SHP77 treated with DMSO at 0.1 percent for 48 hours (cell line): ENCODE measurements around the gene WDR62.

Experiments
- DNase-seq: peaks from one replicate; lab custom pipeline; 2025; lab: John Stamatoyannopoulos, UW

The WDR62 gene

GRCh38 chr19:36079389-36079945, 24.8 kb downstream of the WDR62 start:
- DNase-seq: no peak

DNA sequence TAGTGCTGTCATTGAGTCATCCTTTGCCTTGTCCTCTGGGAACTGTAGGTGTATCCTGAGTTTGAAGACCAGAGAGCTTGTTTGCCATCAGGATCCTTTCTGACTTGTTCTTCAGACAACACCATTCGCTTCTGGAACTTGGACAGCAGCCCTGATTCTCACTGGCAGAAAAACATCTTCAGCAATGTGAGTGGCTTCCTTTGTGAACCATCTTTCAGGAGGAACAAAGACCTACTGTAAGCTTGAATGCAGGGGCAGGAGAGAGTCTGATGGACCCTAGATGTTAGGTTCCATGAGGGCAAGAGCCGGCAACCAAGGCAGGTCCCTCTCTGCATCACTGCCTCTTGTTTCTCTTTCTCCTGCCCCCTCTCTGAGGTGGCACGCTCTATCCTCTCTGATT, 26.7 kb downstream of the WDR62 start:
- DNase-seq: no peak

DNA sequence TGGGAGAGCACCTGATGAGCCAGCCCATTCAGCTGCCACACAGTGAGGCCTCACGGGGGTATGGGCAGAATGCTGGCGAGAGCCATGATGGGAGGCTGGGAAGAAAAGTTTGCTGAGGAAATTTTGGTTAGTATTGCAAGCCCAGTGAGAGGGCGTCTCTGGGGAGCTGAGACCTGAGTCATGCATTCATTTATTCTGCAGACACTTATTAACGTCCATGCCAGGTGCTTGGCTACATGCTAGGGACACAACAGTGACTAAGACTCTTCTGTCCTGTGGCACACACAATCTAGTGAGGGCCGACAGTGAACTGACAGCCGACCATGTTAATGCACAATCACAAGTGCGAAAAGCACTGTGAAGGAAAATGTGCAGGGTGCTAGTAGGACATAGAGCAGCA, 27.2 kb downstream of the WDR62 start:
- DNase-seq: no peak

- DNase-seq: no peak
Measured at GRCh38 chr19:36082916-36083315, 28.2 kb downstream of the WDR62 start.

GRCh38 chr19:36084231-36085009, 29.7 kb downstream of the WDR62 start:
- DNase-seq: no peak

DNA sequence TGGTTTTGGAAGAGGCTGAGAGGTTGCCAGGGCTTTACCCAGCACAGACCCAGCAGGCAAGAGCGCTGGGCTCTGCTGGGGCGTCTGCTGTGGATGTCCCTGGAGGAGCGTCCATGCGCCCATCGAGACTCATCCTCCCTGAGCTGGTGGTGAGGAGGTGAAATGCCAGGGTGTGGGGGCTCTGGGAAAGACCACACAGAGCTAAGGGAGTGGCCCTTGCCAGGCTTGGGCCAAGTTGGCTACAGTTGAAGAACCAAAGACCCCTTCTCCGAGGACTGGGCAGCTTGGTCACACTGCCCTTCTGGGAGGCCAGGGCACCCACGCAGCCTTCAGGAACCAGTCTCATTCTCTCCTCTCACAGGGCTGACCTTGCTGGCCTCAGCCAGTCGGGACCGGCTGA, 31.6 kb downstream of the WDR62 start:
- no peak for DNase-seq

DNA sequence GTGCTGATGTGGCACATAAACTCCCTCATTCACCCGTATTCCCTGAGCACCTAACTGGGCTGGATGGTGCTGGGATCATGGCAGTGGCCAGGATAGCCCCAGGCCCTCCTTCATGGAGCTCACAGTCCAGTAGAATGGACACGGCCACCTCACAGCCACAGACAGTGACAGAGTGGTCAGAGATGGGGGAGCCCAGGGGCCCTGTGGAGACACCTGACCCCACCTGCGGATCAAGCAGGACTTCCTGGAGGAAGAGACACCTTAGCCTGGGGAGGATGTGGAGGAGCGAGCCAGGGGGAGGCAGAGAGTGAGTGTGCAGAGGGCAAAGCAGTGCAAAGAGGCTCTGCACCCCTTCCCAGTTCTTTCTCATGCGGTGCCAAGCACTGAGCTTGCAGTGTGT, 35.1 kb downstream of the WDR62 start:
- DNase-seq: no peak

DNA sequence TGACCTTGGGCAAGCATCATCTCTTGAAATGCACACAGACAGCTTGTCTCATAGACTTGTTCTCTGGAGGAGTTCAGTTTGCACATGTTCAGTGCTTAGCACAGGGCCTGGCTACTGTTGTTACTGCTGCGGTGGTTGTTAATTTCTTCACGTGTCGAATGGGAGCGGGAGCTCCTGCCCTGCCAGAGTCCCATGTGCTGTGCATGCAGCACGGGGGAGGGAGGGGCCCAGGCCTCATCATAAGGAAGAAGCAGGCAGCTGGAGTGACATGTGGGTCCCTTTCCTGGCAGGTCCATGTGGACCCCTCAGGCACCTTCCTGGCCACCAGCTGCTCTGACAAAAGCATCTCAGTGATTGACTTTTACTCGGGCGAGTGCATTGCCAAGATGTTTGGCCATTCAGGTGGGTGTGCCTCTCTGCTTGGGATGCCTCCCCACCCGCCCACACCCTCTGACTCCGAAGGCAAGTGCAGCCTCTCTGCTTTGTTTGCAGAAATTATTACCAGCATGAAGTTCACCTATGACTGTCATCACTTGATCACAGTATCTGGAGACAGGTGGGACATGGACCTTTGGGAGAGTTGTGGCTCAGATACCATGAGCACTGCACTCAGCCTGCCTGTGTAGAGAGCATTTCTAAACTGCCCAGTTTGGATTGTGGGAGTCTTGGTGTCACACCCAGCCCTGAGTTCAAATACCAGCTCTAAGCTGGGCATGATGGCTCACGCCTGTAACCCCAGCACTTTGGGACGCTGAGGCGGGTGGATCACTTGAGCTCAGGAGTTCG, 36.4 kb downstream of the WDR62 start:
- no peak for DNase-seq

GRCh38 chr19:36092566-36092965, 37.9 kb downstream of the WDR62 start:
- DNase-seq: no peak

DNA sequence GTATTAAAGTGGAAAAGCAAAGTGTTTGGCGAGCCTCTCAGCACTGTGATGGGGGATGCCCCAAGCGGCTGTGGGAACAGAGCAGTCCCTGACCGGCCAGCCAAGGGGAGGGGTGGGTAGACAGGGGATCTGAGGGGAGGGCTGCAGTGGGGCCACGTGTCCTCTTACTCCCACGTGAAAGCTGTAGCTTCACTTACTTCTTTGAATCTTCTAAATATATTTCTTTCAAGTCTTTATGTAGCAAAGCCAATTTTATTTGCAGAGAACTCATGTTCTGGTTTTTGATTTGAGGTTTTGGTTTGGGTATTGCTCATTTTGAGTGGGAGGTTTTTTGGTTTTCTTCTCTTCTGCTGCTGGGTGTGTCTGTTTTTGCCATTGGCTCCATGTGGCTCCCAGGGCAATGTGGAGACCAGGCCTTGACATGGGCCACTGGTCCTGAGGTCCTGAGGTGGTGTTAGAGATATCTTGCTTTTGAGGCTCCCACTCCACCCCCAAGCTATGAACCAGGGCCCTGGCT, 38.5 kb downstream of the WDR62 start:
- no peak for DNase-seq

- DNase-seq: no peak
Measured at GRCh38 chr19:36093687-36094086, 39.0 kb downstream of the WDR62 start.

- DNase-seq: no peak
Measured at GRCh38 chr19:36097036-36097435, 42.3 kb downstream of the WDR62 start.

- DNase-seq: no peak
Measured at GRCh38 chr19:36099166-36099785, 44.6 kb downstream of the WDR62 start.

GRCh38 chr19:36100476-36100875, 45.8 kb downstream of the WDR62 start:
- DNase-seq: no peak

DNA sequence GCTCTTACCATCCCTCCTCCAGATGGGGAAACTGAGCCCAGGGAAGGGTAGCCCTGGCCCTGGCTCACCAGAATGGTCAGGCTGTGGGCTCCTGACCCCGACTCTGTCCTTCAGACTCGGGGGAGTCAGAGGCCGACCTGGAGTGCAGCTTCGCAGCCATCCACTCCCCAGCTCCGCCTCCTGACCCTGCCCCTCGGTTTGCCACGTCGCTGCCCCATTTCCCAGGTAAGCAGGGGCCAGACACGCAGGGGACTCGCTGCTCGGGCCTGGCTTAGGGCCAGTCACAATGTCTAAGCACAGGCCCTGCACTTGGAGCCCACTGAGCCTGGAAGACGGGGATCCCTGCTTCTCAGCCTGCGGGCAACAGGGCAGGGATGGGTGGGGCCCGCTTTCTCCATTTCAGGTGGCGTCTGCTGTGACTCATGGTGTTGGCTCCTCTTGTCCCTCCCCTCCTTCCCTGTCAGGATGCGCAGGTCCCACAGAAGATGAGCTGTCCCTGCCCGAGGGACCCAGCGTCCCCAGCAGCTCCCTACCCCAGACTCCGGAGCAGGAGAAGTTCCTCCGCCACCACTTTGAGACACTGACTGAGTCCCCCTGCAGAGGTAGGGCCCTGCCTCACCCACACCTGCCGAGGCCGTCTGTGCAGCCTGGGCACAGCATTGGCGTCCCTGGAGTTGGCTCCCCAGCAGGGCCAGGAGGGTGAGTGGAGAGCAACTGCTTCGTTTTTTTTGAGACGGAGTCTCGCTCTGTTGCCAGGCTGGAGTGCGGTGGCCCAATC, 47.0 kb downstream of the WDR62 start:
- DNase-seq: no peak

DNA sequence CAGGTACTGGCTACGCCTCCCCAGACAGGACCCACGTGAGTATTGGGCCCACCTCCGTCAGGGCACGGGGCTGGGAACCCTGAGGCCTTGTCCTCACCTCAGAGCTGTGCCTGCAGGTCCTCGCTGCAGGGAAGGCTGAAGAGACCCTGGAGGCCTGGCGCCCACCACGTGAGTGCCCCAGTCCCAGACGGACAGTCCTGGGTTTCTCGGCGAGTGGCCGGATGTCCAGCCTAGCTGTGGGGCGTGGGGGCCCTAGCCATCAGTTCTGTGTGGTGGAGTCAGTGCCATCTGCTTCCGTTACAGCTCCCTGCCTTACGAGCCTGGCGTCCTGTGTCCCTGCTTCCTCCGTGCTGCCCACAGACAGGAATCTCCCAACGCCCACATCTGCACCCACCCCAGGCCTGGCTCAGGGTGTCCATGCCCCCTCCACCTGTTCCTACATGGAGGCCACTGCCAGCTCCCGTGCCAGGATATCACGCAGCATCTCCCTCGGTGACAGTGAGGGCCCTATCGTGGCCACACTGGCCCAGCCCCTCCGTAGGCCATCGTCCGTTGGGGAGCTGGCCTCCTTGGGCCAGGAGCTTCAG, 48.4 kb downstream of the WDR62 start:
- no peak for DNase-seq

DNA sequence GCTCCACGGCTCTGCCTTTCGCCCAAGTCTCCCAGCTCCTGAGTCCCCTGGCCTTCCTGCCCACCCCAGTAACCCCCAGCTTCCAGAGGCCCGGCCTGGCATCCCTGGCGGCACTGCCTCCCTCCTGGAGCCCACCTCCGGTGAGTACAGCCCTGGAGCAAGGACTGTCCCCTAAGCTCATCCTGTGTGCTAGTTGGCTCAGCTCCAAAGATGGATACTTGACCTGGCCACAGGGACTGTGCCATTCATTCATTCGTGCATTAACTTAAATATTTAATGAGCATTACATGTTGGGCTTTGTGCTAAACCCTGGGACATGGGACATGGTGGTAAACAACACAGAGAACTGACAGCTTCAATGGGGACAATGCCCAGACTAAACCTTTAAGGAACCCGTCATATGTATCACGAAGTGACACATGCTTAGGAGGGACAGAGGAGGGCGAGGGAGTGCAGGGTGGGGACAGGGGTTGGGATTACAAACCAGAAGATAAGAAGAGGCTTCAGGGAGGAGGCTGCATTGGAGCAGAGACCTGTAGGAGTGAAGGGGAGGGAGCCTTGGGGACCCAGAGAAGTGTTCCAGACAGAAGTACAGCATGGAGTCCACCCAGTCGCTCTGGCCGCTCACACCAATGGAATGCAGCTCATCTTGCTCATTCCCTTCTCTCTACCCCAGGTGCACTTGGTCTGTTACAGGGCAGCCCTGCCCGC, 49.3 kb downstream of the WDR62 start:
- DNase-seq: no peak

- no peak for DNase-seq
Measured at GRCh38 chr19:36106441-36106840, 51.7 kb downstream of the WDR62 start.

DNA sequence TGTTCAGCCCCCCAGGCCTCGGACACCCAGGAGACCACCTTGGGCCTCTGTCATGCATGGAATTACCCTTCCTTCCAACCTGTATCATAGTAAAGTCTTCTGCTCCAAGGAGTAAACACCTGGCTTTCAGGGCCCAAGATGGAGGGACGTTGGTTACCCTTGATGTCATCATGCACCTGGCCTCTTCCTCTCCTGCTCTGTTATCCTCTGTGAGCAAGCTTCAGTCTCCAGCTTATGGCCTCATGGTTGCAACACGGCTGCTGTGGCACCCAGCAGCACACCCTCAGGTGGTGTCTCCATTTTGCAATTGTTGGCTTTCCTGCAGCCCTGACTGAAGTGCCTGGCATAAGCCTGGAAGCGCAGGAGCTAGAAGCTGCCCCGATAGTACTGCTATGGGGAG, 52.3 kb downstream of the WDR62 start:
- no peak for DNase-seq

DNA sequence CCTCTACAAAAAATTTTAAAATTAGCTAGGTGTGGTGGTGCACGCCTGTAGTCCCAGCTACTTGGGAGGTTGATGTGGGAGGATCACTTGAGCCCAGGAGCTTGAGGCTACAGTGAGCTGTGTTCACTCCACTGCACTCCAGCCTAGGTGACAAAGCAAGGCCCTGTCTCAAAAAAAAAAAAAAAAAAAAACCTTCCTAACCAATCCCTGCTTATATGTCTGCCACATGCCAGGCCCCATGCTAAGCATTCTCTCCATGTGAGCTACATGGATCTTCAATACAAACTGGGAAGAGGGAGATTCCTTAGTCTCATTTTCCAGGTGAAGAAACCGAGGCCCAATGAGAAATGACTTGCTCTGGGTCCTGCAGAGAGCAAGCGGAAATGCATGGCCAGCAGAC, 54.0 kb downstream of the WDR62 start:
- no peak for DNase-seq
